Activated naive CD4-positive, alpha-beta T cell treated with anti-CD3 and anti-CD28 coated beads, Interleukin-2, amount 50 U/mL, for 72 hours (primary cell): ENCODE data around the gene OCA2. TPM values are rescaled to one million over a fixed set of nuclear protein-coding genes. Genes with fewer than 3 reads are reported as not detected.

ENCODE experiments used
- ATAC-seq, 2 donors: fragments of 150-1000 bp; cut with Tn5 transposase; 2 replicates each; pipeline ENCODE4 v1.10.0; 2021; ENCODE audit warnings: mild to moderate bottlenecking in 2 of 2, moderate library complexity in 2 of 2
- DNase-seq, 2 donors: peaks; one replicate each; pipeline ENCODE4 v3.0.0; 2021 to 2022; ENCODE audit warnings: low spot score in 2 of 2
- H3K27ac Mint-ChIP-seq, 2 donors: one replicate each; pipeline ENCODE4 v1.8.0; 2022; ENCODE audit warnings: mild to moderate bottlenecking in 2 of 2, mixed read lengths in 2 of 2
- H3K36me3 Mint-ChIP-seq, 2 donors: one replicate each; pipeline ENCODE4 v1.8.0; 2022; ENCODE audit warnings: mixed read lengths in 2 of 2
- H3K9me3 Mint-ChIP-seq, 2 donors: one replicate each; pipeline ENCODE4 v1.8.0; 2022; ENCODE audit warnings: mixed read lengths in 2 of 2
- total RNA-seq, 2 donors: library from RNA; stranded (reverse); gene quantifications; one replicate each; pipeline ENCODE4 v1.2.3, GENCODE V29; 2022

OCA2 gene
- total RNA-seq, 2 donors from 2014 or later: not detected

GRCh38 chr15:28075573-28075972 is 23.5 kb downstream of the OCA2 start:
- Mint-ChIP-seq H3K9me3 (no peaks in the 10 kb centered on the region), H3K27ac (no peak overlapping the region), H3K36me3 (peaks cover 0 to 5% of the 10 kb centered on the region in 2 donors)
- DNase-seq (no peak), ATAC-seq (no peak)

GRCh38 chr15:28068930-28069329 is 30.2 kb downstream of the OCA2 start:
- peaks cover 5 to 9% of the 10 kb centered on the region in 2 donors for H3K9me3 Mint-ChIP-seq
- no peak for ATAC-seq
- peaks cover 0 to 11% of the 10 kb centered on the region in 2 donors for H3K36me3 Mint-ChIP-seq
- no peak for DNase-seq
- H3K27ac Mint-ChIP-seq: no peak overlapping the region

- peaks cover 6 to 14% of the 10 kb centered on the region in 2 donors for H3K9me3 Mint-ChIP-seq
- no peak for ATAC-seq
- H3K36me3 Mint-ChIP-seq: peaks cover 0 to 7% of the 10 kb centered on the region in 2 donors
- no peak overlapping the region for H3K27ac Mint-ChIP-seq
- DNase-seq: no peak
Measured at GRCh38 chr15:28066231-28066630, 32.9 kb downstream of the OCA2 start.

- no peak overlapping the region for H3K27ac Mint-ChIP-seq
- DNase-seq: no peak
- H3K9me3 Mint-ChIP-seq: peaks cover 9 to 11% of the 10 kb centered on the region in 2 donors
- H3K36me3 Mint-ChIP-seq: peaks cover 0 to 11% of the 10 kb centered on the region in 2 donors
- ATAC-seq: no peak
Measured at GRCh38 chr15:28060005-28060404, 39.1 kb downstream of the OCA2 start.

- H3K9me3 Mint-ChIP-seq: peaks cover 4 to 5% of the 10 kb centered on the region in 2 donors
- ATAC-seq: no peak
- no peak for DNase-seq
- H3K27ac Mint-ChIP-seq: no peak overlapping the region
- H3K36me3 Mint-ChIP-seq: peaks cover 0 to 5% of the 10 kb centered on the region in 2 donors
Measured at GRCh38 chr15:28058082-28058481, 41.0 kb downstream of the OCA2 start.

- H3K36me3 Mint-ChIP-seq: peaks cover 0 to 1% of the 10 kb centered on the region in 2 donors
- ATAC-seq: no peak
- no peak overlapping the region for H3K27ac Mint-ChIP-seq
- no peaks in the 10 kb centered on the region for H3K9me3 Mint-ChIP-seq
- DNase-seq: no peak
Measured at GRCh38 chr15:28051955-28052633, 47.0 kb downstream of the OCA2 start.

GRCh38 chr15:28049581-28049980 is 49.5 kb downstream of the OCA2 start:
- H3K36me3 Mint-ChIP-seq: peaks cover 0 to 5% of the 10 kb centered on the region in 2 donors

GRCh38 chr15:28047277-28047676 is 51.8 kb downstream of the OCA2 start:
- DNase-seq (no peak), ATAC-seq (no peak)
- H3K36me3 Mint-ChIP-seq: peaks cover 0 to 5% of the 10 kb centered on the region in 2 donors
- no peaks in the 10 kb centered on the region for H3K9me3 Mint-ChIP-seq
- H3K27ac Mint-ChIP-seq: no peak overlapping the region

More at GRCh38 chr15:28049581-28049980, 49.5 kb downstream of the OCA2 start:
- H3K27ac Mint-ChIP-seq: no peak overlapping the region
- H3K9me3 Mint-ChIP-seq: no peaks in the 10 kb centered on the region
- ATAC-seq (no peak), DNase-seq (no peak)

GRCh38 chr15:28044121-28044672 is 54.9 kb downstream of the OCA2 start:
- H3K27ac Mint-ChIP-seq: no peak overlapping the region
- ATAC-seq (no peak), DNase-seq (no peak)
- H3K9me3 Mint-ChIP-seq: no peaks in the 10 kb centered on the region
- H3K36me3 Mint-ChIP-seq: peaks cover 0 to 5% of the 10 kb centered on the region in 2 donors

- H3K36me3 Mint-ChIP-seq: peaks cover 0 to 5% of the 10 kb centered on the region in 2 donors
- H3K9me3 Mint-ChIP-seq: no peaks in the 10 kb centered on the region
- DNase-seq: no peak
- no peak for ATAC-seq
- H3K27ac Mint-ChIP-seq: no peak overlapping the region
Measured at GRCh38 chr15:28043691-28044091, 55.4 kb downstream of the OCA2 start.

GRCh38 chr15:28037969-28038590 is 61.0 kb downstream of the OCA2 start:
- ATAC-seq (no peak), DNase-seq (no peak)
- no peaks in the 10 kb centered on the region for H3K9me3 Mint-ChIP-seq
- no peak overlapping the region for H3K27ac Mint-ChIP-seq
- H3K36me3 Mint-ChIP-seq: no peaks in the 10 kb centered on the region

GRCh38 chr15:28033443-28033842 is 65.7 kb downstream of the OCA2 start:
- Mint-ChIP-seq H3K27ac (no peak overlapping the region), H3K36me3 (no peaks in the 10 kb centered on the region)
- ATAC-seq: no peak

GRCh38 chr15:28030801-28031200 is 68.3 kb downstream of the OCA2 start:
- DNase-seq (no peak), ATAC-seq (no peak)
- Mint-ChIP-seq H3K27ac (no peak overlapping the region), H3K36me3 (no peaks in the 10 kb centered on the region), H3K9me3 (no peaks in the 10 kb centered on the region)

More at GRCh38 chr15:28033443-28033842, 65.7 kb downstream of the OCA2 start:
- no peak for DNase-seq
- no peaks in the 10 kb centered on the region for H3K9me3 Mint-ChIP-seq

GRCh38 chr15:28027714-28028076 is 71.4 kb downstream of the OCA2 start:
- H3K27ac Mint-ChIP-seq: no peak overlapping the region
- no peaks in the 10 kb centered on the region for H3K9me3 Mint-ChIP-seq
- DNase-seq: no peak
- ATAC-seq: no peak
- H3K36me3 Mint-ChIP-seq: no peaks in the 10 kb centered on the region

- no peaks in the 10 kb centered on the region for H3K36me3 Mint-ChIP-seq
- no peak overlapping the region for H3K27ac Mint-ChIP-seq
- H3K9me3 Mint-ChIP-seq: no peaks in the 10 kb centered on the region
- ATAC-seq (no peak), DNase-seq (no peak)
Measured at GRCh38 chr15:28026764-28027713, 72.1 kb downstream of the OCA2 start.

- DNase-seq (no peak), ATAC-seq (no peak)
- H3K27ac Mint-ChIP-seq: no peak overlapping the region
- no peaks in the 10 kb centered on the region for H3K9me3 Mint-ChIP-seq
- H3K36me3 Mint-ChIP-seq: no peaks in the 10 kb centered on the region
Measured at GRCh38 chr15:28026221-28026620, 72.9 kb downstream of the OCA2 start.

- DNase-seq: no peak
- Mint-ChIP-seq H3K36me3 (no peaks in the 10 kb centered on the region), H3K27ac (no peak overlapping the region), H3K9me3 (no peaks in the 10 kb centered on the region)
- no peak for ATAC-seq
Measured at GRCh38 chr15:28025413-28025812, 73.7 kb downstream of the OCA2 start.
